ENCODE measurements around the gene ALKBH4.
"Not testable (repeated sequence)": the region's sequence is repeated elsewhere in the genome, so short reads cannot be mapped to it uniquely, and the experiment has no call there.

The ALKBH4 gene

GRCh38 chr7:102454932-102455331, 9.7 kb downstream of the ALKBH4 start:
- not testable (repeated sequence) for DNase-seq (ENCODE audit: low spot score)

GRCh38 chr7:102454468-102454867, 10.2 kb downstream of the ALKBH4 start:
- no peak for DNase-seq (ENCODE audit: low spot score)

DNA sequence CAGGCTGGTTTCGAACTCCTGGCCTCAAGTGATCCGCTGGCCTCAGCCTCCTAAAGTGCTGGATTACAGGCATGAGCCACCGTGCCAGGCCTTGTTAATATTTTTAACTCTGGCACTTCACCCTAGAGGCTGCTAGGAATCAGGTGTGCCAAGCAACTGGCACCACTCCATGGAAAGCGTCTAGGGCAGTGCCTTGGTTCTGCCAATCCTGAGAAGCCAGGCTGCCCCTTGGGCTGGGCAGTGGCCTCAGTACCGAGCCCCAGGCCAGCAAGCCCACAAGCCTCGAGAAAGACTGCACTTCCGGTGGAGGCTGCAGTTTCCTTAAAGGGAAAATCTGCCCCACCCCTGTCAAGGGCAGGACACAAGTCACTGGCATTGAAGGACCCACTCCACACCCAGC, 11.3 kb downstream of the ALKBH4 start:
- DNase-seq (ENCODE audit: low spot score): no peak

DNA sequence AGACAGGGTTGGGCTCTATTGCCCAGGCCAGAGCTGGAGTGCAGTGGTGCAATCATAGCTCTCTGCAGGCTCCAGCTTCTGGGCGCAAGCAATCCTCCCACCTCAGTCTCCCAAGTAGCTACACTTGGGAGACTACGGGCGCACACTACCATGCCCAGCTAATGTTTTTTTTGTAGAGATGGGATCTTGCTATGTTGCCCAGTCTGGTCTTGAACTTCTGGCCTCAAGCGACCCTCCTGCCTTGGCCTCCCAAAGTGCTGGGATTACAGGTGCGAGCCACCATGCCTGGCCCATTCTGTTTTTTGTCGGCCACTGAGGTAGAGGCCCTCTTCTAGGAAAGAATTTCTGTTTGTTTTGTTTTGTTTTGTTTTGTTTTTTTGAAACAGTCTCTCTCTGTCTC, 12.2 kb downstream of the ALKBH4 start:
- no peak for DNase-seq (ENCODE audit: low spot score)

GRCh38 chr7:102451371-102452054, 13.2 kb downstream of the ALKBH4 start:
- no peak for DNase-seq (ENCODE audit: low spot score)

DNA sequence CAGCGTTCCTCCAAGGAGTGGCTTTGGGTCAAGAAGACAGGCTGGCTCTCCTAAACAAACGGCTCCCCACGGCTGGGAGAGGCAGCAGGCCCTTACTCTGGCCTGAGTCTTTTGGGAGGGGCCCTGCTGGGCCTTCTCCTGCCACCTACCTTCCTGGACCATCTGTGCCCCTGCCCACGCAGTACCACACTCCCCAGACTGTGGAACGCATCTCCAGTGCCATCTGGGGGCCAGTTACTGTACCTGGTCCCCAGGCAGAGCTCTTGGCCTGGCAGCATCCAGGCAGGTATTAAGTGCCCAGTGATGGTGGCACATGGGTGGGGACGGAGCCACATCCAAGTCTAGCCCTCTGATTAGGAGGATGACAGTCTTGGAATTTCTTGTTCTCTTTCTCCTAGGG, 14.4 kb downstream of the ALKBH4 start:
- DNase-seq (ENCODE audit: low spot score): peak; percentile 64

- DNase-seq (ENCODE audit: low spot score): no peak
Observed at GRCh38 chr7:102449136-102449535, 15.5 kb downstream of the ALKBH4 start.

GRCh38 chr7:102447311-102447710, 17.4 kb downstream of the ALKBH4 start:
- no peak for DNase-seq (ENCODE audit: low spot score)

DNA sequence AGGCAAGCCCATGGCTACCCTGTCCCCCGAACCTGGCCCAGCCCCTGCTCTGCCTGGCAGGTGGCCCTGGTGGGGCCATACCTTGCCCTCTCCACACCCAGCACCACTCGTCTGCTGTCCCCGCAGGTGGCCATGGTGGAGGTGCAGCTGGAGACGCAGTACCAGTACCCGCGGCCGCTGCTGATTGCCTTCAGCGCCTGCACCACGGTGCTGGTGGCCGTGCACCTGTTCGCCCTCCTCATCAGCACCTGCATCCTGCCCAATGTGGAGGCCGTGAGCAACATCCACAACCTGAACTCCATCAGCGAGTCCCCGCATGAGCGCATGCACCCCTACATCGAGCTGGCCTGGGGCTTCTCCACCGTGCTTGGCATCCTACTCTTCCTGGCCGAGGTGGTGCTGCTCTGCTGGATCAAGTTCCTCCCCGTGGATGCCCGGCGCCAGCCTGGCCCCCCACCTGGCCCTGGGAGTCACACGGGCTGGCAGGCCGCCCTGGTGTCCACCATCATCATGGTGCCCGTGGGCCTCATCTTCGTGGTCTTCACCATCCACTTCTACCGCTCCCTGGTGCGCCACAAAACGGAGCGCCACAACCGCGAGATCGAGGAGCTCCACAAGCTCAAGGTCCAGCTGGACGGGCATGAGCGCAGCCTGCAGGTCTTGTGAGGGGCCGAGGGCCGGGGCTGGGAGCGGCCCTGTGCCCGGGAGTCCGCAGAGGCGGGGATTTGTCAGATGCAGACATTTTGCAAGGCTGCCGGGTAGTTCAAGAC, 18.1 kb downstream of the ALKBH4 start:
- DNase-seq (ENCODE audit: low spot score): no peak

GRCh38 chr7:102445674-102446071, 19.0 kb downstream of the ALKBH4 start:
- no peak for DNase-seq (ENCODE audit: low spot score)

- peak; percentile 60 for DNase-seq (ENCODE audit: low spot score)
Observed at GRCh38 chr7:102444961-102445673, 19.5 kb downstream of the ALKBH4 start.

GRCh38 chr7:102439963-102440795, 24.5 kb downstream of the ALKBH4 start:
- no peak for DNase-seq (ENCODE audit: low spot score)

DNA sequence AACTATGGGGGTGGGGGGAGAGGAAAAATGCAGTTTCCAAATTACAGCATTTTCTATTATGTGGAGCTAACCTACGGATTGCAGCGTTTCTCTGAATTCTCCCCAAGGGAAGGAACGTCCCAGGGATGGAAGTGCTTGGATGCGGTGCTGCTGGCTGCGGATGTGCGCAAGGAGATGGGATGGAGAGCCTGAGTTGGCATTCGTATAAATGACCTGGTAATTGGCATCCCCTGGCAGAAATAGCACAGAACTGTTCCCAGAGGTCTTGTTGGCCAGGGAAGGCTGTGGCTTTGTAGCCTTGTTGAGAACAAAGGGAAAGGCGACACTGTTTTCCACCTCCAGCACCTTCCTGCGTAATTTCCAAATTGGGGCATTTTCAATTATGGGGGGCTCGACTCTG, 28.5 kb downstream of the ALKBH4 start:
- DNase-seq (ENCODE audit: low spot score): no peak

DNA sequence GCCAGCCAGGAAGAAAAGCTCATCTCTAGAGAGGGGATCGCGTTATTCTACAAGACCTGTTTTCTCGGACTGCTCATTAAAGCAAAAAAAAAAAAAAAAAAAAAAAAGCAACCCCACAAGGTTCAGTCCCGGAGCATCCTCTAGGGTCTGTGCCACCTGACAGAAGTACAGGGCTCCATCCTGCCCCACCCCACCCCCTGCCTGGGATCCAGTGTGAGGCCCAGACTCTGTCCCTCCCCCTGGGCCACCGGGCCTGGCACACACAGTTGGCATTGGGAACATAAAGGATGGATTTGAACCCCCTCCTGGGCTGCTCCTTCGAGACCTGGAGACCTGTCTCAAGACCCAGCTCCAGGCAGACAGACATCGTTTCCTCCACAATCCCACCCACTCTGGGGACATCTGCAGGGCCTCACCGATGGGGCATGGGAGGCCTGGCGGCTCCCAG, 30.6 kb downstream of the ALKBH4 start:
- DNase-seq (ENCODE audit: low spot score): no peak

DNA sequence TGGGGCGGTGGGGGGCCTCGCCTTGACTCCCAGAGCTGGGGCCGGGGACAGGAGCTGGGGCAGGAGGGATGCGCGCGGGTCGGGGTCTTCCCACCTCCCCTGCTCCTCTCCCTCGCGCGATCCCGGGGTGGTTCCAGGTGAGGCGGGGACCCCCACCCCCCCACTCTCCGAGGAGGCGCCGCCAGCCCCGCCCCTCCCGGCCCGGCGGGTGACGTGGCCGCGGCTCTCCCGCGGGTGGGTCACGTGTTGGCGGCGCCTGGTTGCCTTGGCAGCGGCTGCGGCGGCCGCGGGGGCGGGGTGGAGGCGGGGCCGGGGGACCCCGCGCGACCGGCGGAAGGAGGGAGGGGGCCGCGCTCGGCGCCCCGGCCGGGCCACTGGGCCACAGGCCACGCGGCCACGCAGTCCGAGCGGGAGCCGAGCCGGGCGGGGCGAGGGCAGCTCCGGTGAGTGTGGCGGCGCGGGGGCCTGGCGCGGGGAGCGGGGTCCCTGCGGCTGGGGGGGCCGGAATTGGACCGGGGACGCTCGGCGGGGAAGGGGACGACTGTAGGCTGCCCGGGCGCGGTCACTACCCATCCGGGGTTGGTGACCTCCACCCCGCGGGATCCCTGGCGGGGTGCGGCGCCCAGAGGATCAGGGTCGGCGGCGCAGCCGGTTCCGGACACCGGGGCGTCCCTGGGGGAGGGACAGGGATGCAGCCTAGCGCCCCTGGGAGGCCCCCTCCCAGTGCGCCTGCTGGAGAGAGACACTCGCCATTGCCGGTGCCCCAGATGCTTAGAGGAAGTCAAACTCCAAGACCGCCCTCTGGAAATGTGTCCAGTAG, 31.2 kb downstream of the ALKBH4 start, which contains the start of gene ORAI2:
TSS of gene ORAI2 (plus strand) at position 357 of the 820 bp plus-strand sequence. CDS start 5,382 bp downstream, outside the sequence.
- peak; percentile 88 for DNase-seq (ENCODE audit: low spot score)

DNA sequence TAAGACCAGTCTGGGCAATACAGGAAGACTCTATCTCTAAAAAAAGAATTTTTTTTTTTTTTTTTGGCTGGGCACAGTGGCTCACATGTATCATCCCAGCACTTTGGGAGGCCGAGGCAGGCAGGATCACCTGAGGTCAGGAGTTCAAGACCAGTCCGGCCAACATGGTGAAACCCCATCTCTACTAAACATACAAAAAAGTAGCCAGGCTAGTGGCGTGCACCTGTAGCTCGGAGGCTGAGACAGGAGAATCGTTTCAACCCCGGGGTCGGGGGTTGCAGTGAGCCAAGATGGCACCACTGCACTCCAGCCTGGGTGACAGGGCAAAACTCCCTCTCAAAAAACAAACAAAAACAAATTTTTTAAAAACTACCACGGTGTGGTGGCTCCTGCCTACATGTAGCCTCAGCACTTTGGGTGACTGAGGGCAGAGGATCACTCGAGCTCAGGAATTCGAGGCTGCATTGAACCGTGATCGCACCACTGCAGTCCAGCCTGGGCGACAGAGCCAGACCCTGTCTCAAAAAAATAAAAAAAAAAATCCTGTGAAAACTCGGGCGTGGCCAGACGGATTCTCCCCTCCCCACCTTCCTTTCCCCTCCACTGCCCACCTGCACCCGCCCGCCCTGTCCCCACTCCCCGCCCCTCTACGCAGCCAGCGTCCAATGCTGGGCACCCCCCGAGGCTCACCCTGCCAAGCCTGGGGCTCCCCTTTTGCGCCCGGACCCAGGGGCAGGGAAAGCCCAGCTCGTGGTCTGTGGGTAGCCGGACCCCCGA, 32.0 kb downstream of the ALKBH4 start:
- peak; percentile 76 for DNase-seq (ENCODE audit: low spot score)

DNA sequence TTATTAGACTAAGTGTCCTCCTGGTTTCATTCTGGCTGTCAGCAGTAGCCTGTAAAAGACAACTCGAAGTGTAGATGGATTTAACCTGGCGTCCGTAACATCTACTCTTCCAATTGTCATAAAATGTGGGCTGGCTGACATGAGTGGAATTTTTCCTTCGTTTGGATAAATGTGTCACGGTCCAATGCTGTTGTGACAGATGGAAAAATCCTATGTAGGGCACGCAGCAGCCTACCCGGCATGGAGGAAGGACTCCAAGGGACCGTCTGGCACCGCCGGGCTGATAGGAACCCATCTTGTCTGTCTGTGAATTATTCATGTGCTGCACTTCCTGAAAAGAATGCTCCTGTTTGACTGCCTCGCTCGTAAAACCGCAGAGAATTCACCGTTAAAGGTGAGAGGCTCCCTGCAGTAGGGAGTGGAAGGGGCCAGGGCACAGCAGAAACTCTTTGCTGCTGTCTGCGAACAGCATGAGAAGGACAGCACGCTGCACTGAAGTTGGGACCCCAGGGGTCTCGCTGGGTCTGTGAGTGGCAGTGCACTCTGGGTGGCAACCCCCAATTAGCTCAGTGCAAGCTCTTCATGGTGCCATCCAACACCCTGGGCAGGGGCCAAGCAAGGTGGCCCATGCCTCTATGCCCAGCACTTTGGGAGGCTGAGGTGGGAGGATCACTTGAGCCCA, 32.9 kb downstream of the ALKBH4 start:
- DNase-seq (ENCODE audit: low spot score): peak; percentile 71

- DNase-seq (ENCODE audit: low spot score): no peak
Observed at GRCh38 chr7:102429141-102429899, 35.3 kb downstream of the ALKBH4 start.

GRCh38 chr7:102427019-102427405, 37.7 kb downstream of the ALKBH4 start:
- DNase-seq (ENCODE audit: low spot score): no peak
